A549 (cell line): Measurements from ENCODE around the gene DEPDC5. TPM values are rescaled to one million over a fixed set of nuclear protein-coding genes. Genes with fewer than 3 reads are reported as not detected.

Experiments
- ATAC-seq, 2 experiments: fragments of 200-7000 bp in 1 of 2; fragments of >200 bp in 1 of 2; cut with Nextera tagmentation in 1 of 2; cut with Tn5 transposase in 1 of 2; 3 replicates each; pipeline versions ENCODE4 v1.8.0 to v1.9.1; 2018 to 2020; ENCODE audit warnings: mild to moderate bottlenecking in 1 of 2, moderate library complexity in 1 of 2
- CTCF ChIA-PET: fragments of 300-600 bp; sonication (Branson Sonifier 250); formaldehyde crosslinking; extraction: SDS; loops from one replicate; lab custom pipeline; 2021; ENCODE audit warnings: antibody characterized with exemption, inconsistent platforms; lab: Yijun Ruan, JAX
- POLR2A ChIA-PET: fragments of 350-600 bp; formaldehyde crosslinking; extraction: SDS; loops from one replicate; lab custom pipeline; 2021; ENCODE audit warnings: antibody characterized with exemption, inconsistent platforms; lab: Yijun Ruan, JAX
- DNase-seq, 2 experiments: peaks; one replicate each; pipeline versions ENCODE4 v3.0.0 to v3.0.0-alpha.2; 2011 to 2016; ENCODE audit warnings: low read depth in 1 of 2, low spot score in 1 of 2
- FAIRE-seq: peaks from 2 replicates; lab custom pipeline; 2011; peaks lifted over from hg19 to GRCh38; lab: Jason Lieb, UNC
- H3K27ac ChIP-seq, 2 experiments: fragments of >200 bp; sonication (Bioruptor Twin); formaldehyde crosslinking; 3 replicates each; pipeline ENCODE4 v1.5.1; 2016 to 2017
- H3K4me1 ChIP-seq: fragments of >200 bp; sonication (Bioruptor Twin); formaldehyde crosslinking; 3 replicates; pipeline ENCODE4 v1.6.1; 2016
- H3K4me2 ChIP-seq: fragments of >200 bp; sonication (Bioruptor Twin); formaldehyde crosslinking; 3 replicates; pipeline ENCODE4 v1.6.1; 2016
- H3K4me3 ChIP-seq: fragments of >200 bp; sonication (Bioruptor Twin); formaldehyde crosslinking; 3 replicates; pipeline ENCODE4 v1.5.1; 2016
- H3K9me3 ChIP-seq: fragments of >200 bp; sonication (Bioruptor Twin); formaldehyde crosslinking; 3 replicates; pipeline ENCODE4 v1.6.1; 2016
- BHLHE40 ChIP-seq: IDR thresholded peaks from 2 replicates; pipeline ENCODE4 v1.6.1; 2012; ENCODE audit warnings: low read depth, low read length, inconsistent platforms
- CEBPB ChIP-seq, 2 experiments: fragments of >200 bp in 1 of 2; sonication (Bioruptor Twin) in 1 of 2; formaldehyde crosslinking in 1 of 2; IDR thresholded peaks; 2 replicates each; pipeline ENCODE4 v1.6.1; 2012 to 2016
- CHD2 ChIP-seq: fragments of 150-350 bp; IDR thresholded peaks from 2 replicates; pipeline ENCODE4 v1.6.1; 2014; ENCODE audit warnings: low read length; ENCODE audit not compliant: partially characterized antibody
- CHD4 ChIP-seq: fragments of 200-600 bp; sonication (generic); IDR thresholded peaks from 2 replicates; pipeline ENCODE4 v1.6.1; 2016; ENCODE audit warnings: antibody characterized with exemption, mild to moderate bottlenecking, borderline replicate concordance
- EHF ChIP-seq: fragments of 250-450 bp; sonication (Bioruptor Pico); IDR thresholded peaks from 2 replicates; pipeline ENCODE4 v1.5.0; 2020; ENCODE audit warnings: mild to moderate bottlenecking
- ELK1 ChIP-seq: fragments of 150-350 bp; IDR thresholded peaks from 2 replicates; pipeline ENCODE4 v1.6.1; 2014; ENCODE audit warnings: low read depth, mild to moderate bottlenecking, low read length
- ESRRA ChIP-seq: fragments of 150-350 bp; IDR thresholded peaks from 2 replicates; pipeline ENCODE4 v1.6.1; 2014; ENCODE audit warnings: mild to moderate bottlenecking, low read length, borderline replicate concordance
- FOSL2 ChIP-seq, 2 experiments: fragments of 450-650 bp in 1 of 2; fragments of >200 bp in 1 of 2; sonication (Bioruptor Twin) in 1 of 2; formaldehyde crosslinking; IDR thresholded peaks; 2 replicates each; pipeline versions ENCODE4 v1.5.0 to v1.6.1; 2016 to 2020; ENCODE audit warnings: mild to moderate bottlenecking in 1 of 2, moderate library complexity in 1 of 2
- GATA3 ChIP-seq: IDR thresholded peaks from 2 replicates; pipeline ENCODE4 v1.6.1; 2012; ENCODE audit warnings: borderline replicate concordance
- HEYL ChIP-seq: fragments of 250-450 bp; sonication (Bioruptor Pico); IDR thresholded peaks from 2 replicates; pipeline ENCODE4 v1.8.0; 2021; ENCODE audit warnings: mild to moderate bottlenecking, moderate library complexity
- HOXB13 ChIP-seq: fragments of 250-450 bp; sonication (Bioruptor Pico); IDR thresholded peaks from 2 replicates; pipeline ENCODE4 v1.5.0; 2020; ENCODE audit warnings: low read depth, mild to moderate bottlenecking, moderate library complexity
- HOXB5 ChIP-seq: fragments of 250-450 bp; sonication (Bioruptor Pico); IDR thresholded peaks from 2 replicates; pipeline ENCODE4 v1.5.0; 2020; ENCODE audit warnings: mild to moderate bottlenecking, moderate library complexity
- JUN ChIP-seq, 2 experiments: fragments of >200 bp; sonication (Bioruptor Twin); formaldehyde crosslinking; IDR thresholded peaks; 2 replicates in 1 of 2; 3 replicates in 1 of 2; pipeline ENCODE4 v1.6.1; 2016 to 2017
- JUNB ChIP-seq: fragments of >200 bp; sonication (Bioruptor Twin); formaldehyde crosslinking; IDR thresholded peaks from 2 replicates; pipeline ENCODE4 v1.6.1; 2016
- KDM1A ChIP-seq: fragments of 200-600 bp; sonication (generic); IDR thresholded peaks from 2 replicates; pipeline ENCODE4 v1.6.1; 2016; ENCODE audit warnings: low read depth, mild to moderate bottlenecking
- MAFK ChIP-seq: fragments of 450-650 bp; IDR thresholded peaks from 2 replicates; pipeline ENCODE4 v1.6.1; 2014; ENCODE audit not compliant: partially characterized antibody
- MAZ ChIP-seq: fragments of 150-350 bp; IDR thresholded peaks from 2 replicates; pipeline ENCODE4 v1.6.1; 2014; ENCODE audit warnings: antibody characterized with exemption, low read depth, low read length, borderline replicate concordance
- MYC ChIP-seq: IDR thresholded peaks from 2 replicates; pipeline ENCODE4 v1.6.1; 2012; ENCODE audit warnings: mild to moderate bottlenecking, inconsistent platforms, low read length, improper control_type of control experiment, borderline replicate concordance
- NFE2L2 ChIP-seq: fragments of 150-350 bp; conservative IDR thresholded peaks from 2 replicates; pipeline ENCODE4 v1.6.1; 2014; ENCODE audit warnings: low read length
- NPAS2 ChIP-seq: fragments of 250-450 bp; sonication (Bioruptor Pico); IDR thresholded peaks from 2 replicates; pipeline ENCODE4 v1.8.0; 2022; ENCODE audit warnings: mild to moderate bottlenecking, moderate library complexity, borderline replicate concordance
- NR3C1 ChIP-seq: fragments of >200 bp; sonication (Bioruptor Twin); formaldehyde crosslinking; IDR thresholded peaks from 3 replicates; pipeline ENCODE4 v1.6.1; 2017
- POLR2A ChIP-seq: IDR thresholded peaks from 2 replicates; pipeline ENCODE4 v1.6.1; 2012; ENCODE audit warnings: mild to moderate bottlenecking, low read length
- POLR2AphosphoS2 ChIP-seq: conservative IDR thresholded peaks from 2 replicates; pipeline ENCODE4 v1.6.1; 2012; ENCODE audit warnings: low read length, improper control_type of control experiment, inconsistent platforms
- RAD21 ChIP-seq, 2 experiments: fragments of >200 bp in 1 of 2; sonication (Bioruptor Twin) in 1 of 2; formaldehyde crosslinking in 1 of 2; IDR thresholded peaks in 1 of 2; conservative IDR thresholded peaks in 1 of 2; 2 replicates in 1 of 2; 3 replicates in 1 of 2; pipeline ENCODE4 v1.6.1; 2012 to 2018; ENCODE audit warnings: inconsistent platforms in 1 of 2
- RNF2 ChIP-seq: fragments of 200-600 bp; sonication (generic); IDR thresholded peaks from 2 replicates; pipeline ENCODE4 v1.6.1; 2016; ENCODE audit warnings: low read depth, mild to moderate bottlenecking, antibody characterized with exemption, moderate library complexity, borderline replicate concordance
- SMC3 ChIP-seq: fragments of >200 bp; sonication (Bioruptor Twin); formaldehyde crosslinking; IDR thresholded peaks from 3 replicates; pipeline ENCODE4 v1.6.1; 2018; ENCODE audit warnings: inconsistent platforms
- SREBF2 ChIP-seq: fragments of 450-650 bp; IDR thresholded peaks from 2 replicates; pipeline ENCODE4 v1.6.1; 2014; ENCODE audit warnings: mild to moderate bottlenecking, moderate library complexity
- TFCP2L1 ChIP-seq: fragments of 250-450 bp; sonication (Bioruptor Pico); IDR thresholded peaks from 2 replicates; pipeline ENCODE4 v1.5.0; 2021; ENCODE audit warnings: mild to moderate bottlenecking
- TP53 ChIP-seq: fragments of 250-450 bp; sonication (Bioruptor Pico); IDR thresholded peaks from 2 replicates; pipeline ENCODE4 v1.5.0; 2021; ENCODE audit warnings: mild to moderate bottlenecking, moderate library complexity
- ZC3H11A ChIP-seq: fragments of 450-650 bp; IDR thresholded peaks from 2 replicates; pipeline ENCODE4 v1.6.1; 2014; ENCODE audit warnings: antibody characterized with exemption, mild to moderate bottlenecking
- ZFP36 ChIP-seq: fragments of 450-650 bp; IDR thresholded peaks from 2 replicates; pipeline ENCODE4 v1.6.1; 2014; ENCODE audit warnings: borderline replicate concordance; ENCODE audit not compliant: partially characterized antibody
- ZNF302 ChIP-seq: fragments of 250-450 bp; sonication (Bioruptor Pico); IDR thresholded peaks from 2 replicates; pipeline ENCODE4 v1.9.0; 2021; ENCODE audit warnings: inconsistent platforms, mild to moderate bottlenecking, moderate library complexity
- ZSCAN20 ChIP-seq: fragments of 250-450 bp; sonication (Bioruptor Pico); IDR thresholded peaks from 2 replicates; pipeline ENCODE4 v1.8.0; 2022; ENCODE audit warnings: mild to moderate bottlenecking, moderate library complexity
- WGBS: methylation state at CpG from one replicate; pipeline ENCODE4 v1.1.6; 2017; ENCODE audit errors: missing lambda C conversion rate; 5-methylcytosine and 5-hydroxymethylcytosine counted together
- polyA minus RNA-seq: library from RNA; depleted of rRNA, polyadenylated mRNA; stranded (reverse); fragments of >200 nt; gene quantifications from 2 replicates; pipeline ENCODE4 v1.2.3, GENCODE V29; 2011; rRNA and poly(A)+ RNA removed
- polyA plus RNA-seq, 4 experiments: library from polyadenylated mRNA; depleted of rRNA in 3 of 4; stranded (reverse); fragments of >200 nt; fragmentation: RNase III in 1 of 4; extraction: RNeasy Plus Mini Kit Qiagen cat#74134 plus additional on column Dnase treatment in 1 of 4; gene quantifications; 2 replicates in 3 of 4; 3 replicates in 1 of 4; pipeline ENCODE4 v1.2.3, GENCODE V29; 2011 to 2017
- TF ChIP-seq, protein P1 (sequence below): fragments of 250-450 bp; sonication (Bioruptor Pico); IDR thresholded peaks from 2 replicates; pipeline ENCODE4 v1.5.0; 2020; ENCODE audit warnings: low read depth, mild to moderate bottlenecking, moderate library complexity
- TF ChIP-seq, protein P2 (sequence below): fragments of >200 bp; sonication (Bioruptor Twin); formaldehyde crosslinking; IDR thresholded peaks from 3 replicates; pipeline ENCODE4 v1.5.1; 2016
- TF ChIP-seq, protein P3 (sequence below): IDR thresholded peaks from 2 replicates; pipeline ENCODE4 v1.6.1; 2012

The DEPDC5 gene
- polyA plus RNA-seq (2011; rRNA removed) (6.1 and 10.1 TPM in 2 replicates), polyA plus RNA-seq (2017; fragmentation: RNase III; extraction: RNeasy Plus Mini Kit Qiagen cat#74134 plus additional on column Dnase treatment) (4.0 to 4.4 TPM (median 4.2 TPM) in 3 replicates), polyA minus RNA-seq (13.9 and 18.3 TPM in 2 replicates)
- 4.4 and 5.2 TPM in 2 replicates for polyA plus RNA-seq (2012; cell fraction: cytosol; rRNA removed)
- polyA plus RNA-seq (2012; cell fraction: nucleus; rRNA removed) = 13.0 and 13.1 TPM in 2 replicates

- under 1% methylated on average over 29 of the region's 65 CpGs for WGBS
- peaks cover 15% of the 10 kb centered on the region; the same call in 2 of the 3 replicates for H3K4me1 ChIP-seq
- peak; percentile 69 to 92 for DNase-seq
- no peaks in the 10 kb centered on the region for H3K9me3 ChIP-seq
- ATAC-seq = peak; percentile 89 to 90
- ChIA-PET POLR2A (interaction anchor here (0.9 to 1.4 kb wide), 2 partner anchors 73 to 92 kb away, joined by 3 read pairs; partner anchors contain the start of gene PISD), CTCF (interaction anchor here (1.1 kb wide), 2 partner anchors 12 to 88 kb away, joined by 3 to 4 read pairs; no protein-coding TSS in a partner anchor)
- H3K27ac ChIP-seq = peak within 1 kb of the TSS; percentile 91 to 95
- no peak for FAIRE-seq
- H3K4me3 ChIP-seq = peak within 1 kb of the TSS; percentile 82
- H3K4me2 ChIP-seq = peak within 1 kb of the TSS; percentile 95
- no peak for TF ChIP-seq CEBPB (IDR thresholded peaks at IDR 0.05)
- no peak for TF ChIP-seq EHF (CRISPR knock-in tag)
- no peak for TF ChIP-seq MAZ
- TF ChIP-seq ZSCAN20 (CRISPR knock-in tag) = no peak
- no peak for TF ChIP-seq ESRRA
- no peak for TF ChIP-seq NPAS2 (CRISPR knock-in tag)
- TF ChIP-seq JUNB = no peak
- TF ChIP-seq SREBF2 = no peak
- peak; percentile 45 for TF ChIP-seq POLR2A
- peak; percentile 49; the same call in 1 of the 2 replicates for TF ChIP-seq HOXB5
- no peak for TF ChIP-seq FOSL2 (IDR thresholded peaks at IDR 0.05)
- peak; percentile 50; the same call in 1 of the 2 replicates for TF ChIP-seq FOSL2 (CRISPR knock-in tag; IDR thresholded peaks at IDR 0.05)
- no peak for TF ChIP-seq RAD21 (conservative IDR thresholded peaks at IDR 0.05 in 1 of 2, IDR thresholded peaks at IDR 0.05 in 1 of 2)
- no peak for TF ChIP-seq TP53 (CRISPR knock-in tag)
- TF ChIP-seq HOXB13 = peak; percentile 64; the same call in 1 of the 2 replicates
- TF ChIP-seq SMC3 = no peak
- no peak for TF ChIP-seq NFE2L2
- TF ChIP-seq MYC = peak; percentile 52; the same call in 1 of the 2 replicates
- TF ChIP-seq MAFK = no peak
- peak; percentile 83; the same call in 1 of the 2 replicates for TF ChIP-seq KDM1A
- TF ChIP-seq ZFP36 = peak; percentile 89
- TF ChIP-seq RNF2 = no peak
- no peak for TF ChIP-seq CHD4
- TF ChIP-seq GATA3 = no peak
- TF ChIP-seq, protein P1, sequence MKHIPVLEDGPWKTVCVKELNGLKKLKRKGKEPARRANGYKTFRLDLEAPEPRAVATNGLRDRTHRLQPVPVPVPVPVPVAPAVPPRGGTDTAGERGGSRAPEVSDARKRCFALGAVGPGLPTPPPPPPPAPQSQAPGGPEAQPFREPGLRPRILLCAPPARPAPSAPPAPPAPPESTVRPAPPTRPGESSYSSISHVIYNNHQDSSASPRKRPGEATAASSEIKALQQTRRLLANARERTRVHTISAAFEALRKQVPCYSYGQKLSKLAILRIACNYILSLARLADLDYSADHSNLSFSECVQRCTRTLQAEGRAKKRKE (CRISPR knock-in tag) = no peak
- no peak for TF ChIP-seq CHD2
- TF ChIP-seq ZNF302 (CRISPR knock-in tag) = no peak
- no peak for TF ChIP-seq ELK1
- no peak for TF ChIP-seq POLR2AphosphoS2
- TF ChIP-seq TFCP2L1 = no peak
- no peak for TF ChIP-seq NR3C1
- TF ChIP-seq, protein P2, sequence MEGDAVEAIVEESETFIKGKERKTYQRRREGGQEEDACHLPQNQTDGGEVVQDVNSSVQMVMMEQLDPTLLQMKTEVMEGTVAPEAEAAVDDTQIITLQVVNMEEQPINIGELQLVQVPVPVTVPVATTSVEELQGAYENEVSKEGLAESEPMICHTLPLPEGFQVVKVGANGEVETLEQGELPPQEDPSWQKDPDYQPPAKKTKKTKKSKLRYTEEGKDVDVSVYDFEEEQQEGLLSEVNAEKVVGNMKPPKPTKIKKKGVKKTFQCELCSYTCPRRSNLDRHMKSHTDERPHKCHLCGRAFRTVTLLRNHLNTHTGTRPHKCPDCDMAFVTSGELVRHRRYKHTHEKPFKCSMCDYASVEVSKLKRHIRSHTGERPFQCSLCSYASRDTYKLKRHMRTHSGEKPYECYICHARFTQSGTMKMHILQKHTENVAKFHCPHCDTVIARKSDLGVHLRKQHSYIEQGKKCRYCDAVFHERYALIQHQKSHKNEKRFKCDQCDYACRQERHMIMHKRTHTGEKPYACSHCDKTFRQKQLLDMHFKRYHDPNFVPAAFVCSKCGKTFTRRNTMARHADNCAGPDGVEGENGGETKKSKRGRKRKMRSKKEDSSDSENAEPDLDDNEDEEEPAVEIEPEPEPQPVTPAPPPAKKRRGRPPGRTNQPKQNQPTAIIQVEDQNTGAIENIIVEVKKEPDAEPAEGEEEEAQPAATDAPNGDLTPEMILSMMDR = no peak
- no peak for TF ChIP-seq BHLHE40
- TF ChIP-seq, protein P3, sequence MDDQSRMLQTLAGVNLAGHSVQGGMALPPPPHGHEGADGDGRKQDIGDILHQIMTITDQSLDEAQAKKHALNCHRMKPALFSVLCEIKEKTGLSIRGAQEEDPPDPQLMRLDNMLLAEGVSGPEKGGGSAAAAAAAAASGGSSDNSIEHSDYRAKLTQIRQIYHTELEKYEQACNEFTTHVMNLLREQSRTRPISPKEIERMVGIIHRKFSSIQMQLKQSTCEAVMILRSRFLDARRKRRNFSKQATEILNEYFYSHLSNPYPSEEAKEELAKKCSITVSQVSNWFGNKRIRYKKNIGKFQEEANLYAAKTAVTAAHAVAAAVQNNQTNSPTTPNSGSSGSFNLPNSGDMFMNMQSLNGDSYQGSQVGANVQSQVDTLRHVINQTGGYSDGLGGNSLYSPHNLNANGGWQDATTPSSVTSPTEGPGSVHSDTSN = no peak; the same call in 1 of the 2 replicates
- peak; percentile 69 to 82; a peak in 3 of 5 replicates for TF ChIP-seq JUN (IDR thresholded peaks at IDR 0.05)
- no peak for TF ChIP-seq ZC3H11A
- TF ChIP-seq HEYL (CRISPR knock-in tag) = no peak
Measured at GRCh38 chr22:31753634-31754501, at the start of gene DEPDC5. TSS of gene DEPDC5 (plus strand) at chr22:31754019. CDS start at chr22:31754922, 903 bp downstream.
